Measurements from ENCODE around the gene TSPY1. TPM values are rescaled to one million over a fixed set of nuclear protein-coding genes. Genes with fewer than 3 reads are reported as not detected.
"Not testable (repeated sequence)": the region's sequence is repeated elsewhere in the genome, so short reads cannot be mapped to it uniquely, and the experiment has no call there.

TSPY1 gene, protein sequence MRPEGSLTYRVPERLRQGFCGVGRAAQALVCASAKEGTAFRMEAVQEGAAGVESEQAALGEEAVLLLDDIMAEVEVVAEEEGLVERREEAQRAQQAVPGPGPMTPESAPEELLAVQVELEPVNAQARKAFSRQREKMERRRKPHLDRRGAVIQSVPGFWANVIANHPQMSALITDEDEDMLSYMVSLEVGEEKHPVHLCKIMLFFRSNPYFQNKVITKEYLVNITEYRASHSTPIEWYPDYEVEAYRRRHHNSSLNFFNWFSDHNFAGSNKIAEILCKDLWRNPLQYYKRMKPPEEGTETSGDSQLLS
- not detected for total RNA-seq
- not detected for polyA plus RNA-seq
- long read RNA-seq, donor 1, result 0 reads
- long read RNA-seq, donor 2, result 0 reads
- long read RNA-seq, donor 3, result 0 reads
- long read RNA-seq, donor 4, result 0 reads
- long read RNA-seq, donor 5, result 0 reads
- long read RNA-seq, donor 6, result 0 reads
- long read RNA-seq, donor 7, result 0 reads
- long read RNA-seq, donor 8, result 0 reads
- long read RNA-seq, donor 9, result 0 reads
- long read RNA-seq, donor 10, result 0 reads

DNA sequence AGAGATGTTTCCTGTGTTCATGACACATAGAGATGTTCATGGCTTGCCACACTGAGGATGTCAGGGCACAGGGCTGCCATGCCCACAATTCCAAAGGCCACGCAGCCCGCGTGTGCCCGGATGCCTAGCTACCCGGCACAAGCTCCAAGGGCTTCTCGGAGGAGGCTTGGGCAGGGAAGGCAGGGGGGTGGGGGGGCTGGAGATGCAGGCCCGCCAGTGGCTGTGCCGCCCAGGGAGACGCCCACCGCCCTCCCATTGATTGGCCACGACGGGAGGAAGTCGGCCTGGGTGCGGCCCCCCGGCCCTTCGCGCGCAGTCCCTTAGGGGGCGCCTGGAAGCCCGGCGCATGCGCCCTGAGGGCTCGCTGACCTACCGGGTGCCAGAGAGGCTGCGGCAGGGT, at the start of gene TSPY1:
Gene TSPY1 (plus strand): TSS at position 301 of the 400 bp plus-strand sequence. CDS start 46 bp downstream, at position 347.
- WGBS, result 92% methylated on average over 19 of the region's 25 CpGs

DNA sequence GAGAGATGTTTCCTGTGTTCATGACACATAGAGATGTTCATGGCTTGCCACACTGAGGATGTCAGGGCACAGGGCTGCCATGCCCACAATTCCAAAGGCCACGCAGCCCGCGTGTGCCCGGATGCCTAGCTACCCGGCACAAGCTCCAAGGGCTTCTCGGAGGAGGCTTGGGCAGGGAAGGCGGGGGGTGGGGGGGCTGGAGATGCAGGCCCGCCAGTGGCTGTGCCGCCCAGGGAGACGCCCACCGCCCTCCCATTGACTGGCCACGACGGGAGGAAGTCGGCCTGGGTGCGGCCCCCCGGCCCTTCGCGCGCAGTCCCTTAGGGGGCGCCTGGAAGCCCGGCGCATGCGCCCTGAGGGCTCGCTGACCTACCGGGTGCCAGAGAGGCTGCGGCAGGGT, 20.2 kb downstream of the TSPY1 start, which contains the start of gene TSPY9:
Gene TSPY9 (plus strand): TSS at position 301 of the 400 bp plus-strand sequence. CDS start 46 bp downstream, at position 347.
- not testable (repeated sequence) for H3K4me3 ChIP-seq (ENCODE audit: low read length in 2 of 2); H3K4me1 ChIP-seq (ENCODE audit: control insufficient read depth in 2 of 2, insufficient read depth in 2 of 2, low read length in 2 of 2); H3K27me3 ChIP-seq (ENCODE audit: control insufficient read depth in 2 of 2, insufficient read depth in 1 of 2, low read length in 1 of 2); H3K36me3 ChIP-seq (ENCODE audit: control insufficient read depth in 2 of 2, insufficient read depth in 2 of 2, low read length in 1 of 2); H3K27ac ChIP-seq (ENCODE audit: low read depth in 1 of 2, low read length in 1 of 2); H3K9me3 ChIP-seq (ENCODE audit: control insufficient read depth in 2 of 2, insufficient read depth in 1 of 2, low read length in 1 of 2); DNase-seq (ENCODE audit: low read depth in 6 of 9, low spot score in 9 of 9)
- WGBS, result no CpG with 5 or more reads among the region's 26 CpGs

More for the DNA sequence above, at the start of gene TSPY1:
- H3K36me3 ChIP-seq (ENCODE audit: control insufficient read depth in 2 of 2, insufficient read depth in 2 of 2, low read length in 1 of 2); H3K4me3 ChIP-seq (ENCODE audit: low read length in 2 of 2); H3K4me1 ChIP-seq (ENCODE audit: control insufficient read depth in 2 of 2, insufficient read depth in 2 of 2, low read length in 2 of 2); DNase-seq (ENCODE audit: low read depth in 6 of 9, low spot score in 9 of 9); H3K27me3 ChIP-seq (ENCODE audit: control insufficient read depth in 2 of 2, insufficient read depth in 1 of 2, low read length in 1 of 2); H3K9me3 ChIP-seq (ENCODE audit: control insufficient read depth in 2 of 2, insufficient read depth in 1 of 2, low read length in 1 of 2); H3K27ac ChIP-seq (ENCODE audit: low read depth in 1 of 2, low read length in 1 of 2): not testable (repeated sequence)

DNA sequence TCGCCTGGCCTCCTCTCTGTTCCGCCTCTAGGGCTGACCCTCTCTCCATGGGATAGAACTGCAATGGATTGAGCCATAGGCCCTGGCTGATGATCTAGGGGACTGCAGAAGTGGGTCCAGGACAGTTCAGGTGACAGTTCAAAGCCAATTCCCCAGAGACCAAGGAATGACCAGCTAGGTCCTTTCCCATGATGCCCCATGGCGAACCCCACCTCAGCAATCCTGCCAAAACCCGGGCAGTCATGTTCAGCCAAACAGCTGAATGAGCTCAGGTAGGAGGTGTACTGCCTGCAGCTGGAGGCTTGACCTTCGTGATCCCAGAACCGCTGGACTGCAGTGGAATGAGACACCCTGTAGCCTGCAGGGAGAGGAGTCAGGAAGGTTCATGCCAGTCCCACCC, 37.6 kb downstream of the TSPY1 start:
- H3K36me3 ChIP-seq (ENCODE audit: control insufficient read depth in 2 of 2, insufficient read depth in 2 of 2, low read length in 1 of 2); H3K27me3 ChIP-seq (ENCODE audit: control insufficient read depth in 2 of 2, insufficient read depth in 1 of 2, low read length in 1 of 2); H3K4me1 ChIP-seq (ENCODE audit: control insufficient read depth in 2 of 2, insufficient read depth in 2 of 2, low read length in 2 of 2); DNase-seq (ENCODE audit: low read depth in 6 of 9, low spot score in 9 of 9); H3K27ac ChIP-seq (ENCODE audit: low read depth in 1 of 2, low read length in 1 of 2); H3K4me3 ChIP-seq (ENCODE audit: low read length in 2 of 2); H3K9me3 ChIP-seq (ENCODE audit: control insufficient read depth in 2 of 2, insufficient read depth in 1 of 2, low read length in 1 of 2): not testable (repeated sequence)
- 82% methylated on average over 2 of the region's 6 CpGs for WGBS

DNA sequence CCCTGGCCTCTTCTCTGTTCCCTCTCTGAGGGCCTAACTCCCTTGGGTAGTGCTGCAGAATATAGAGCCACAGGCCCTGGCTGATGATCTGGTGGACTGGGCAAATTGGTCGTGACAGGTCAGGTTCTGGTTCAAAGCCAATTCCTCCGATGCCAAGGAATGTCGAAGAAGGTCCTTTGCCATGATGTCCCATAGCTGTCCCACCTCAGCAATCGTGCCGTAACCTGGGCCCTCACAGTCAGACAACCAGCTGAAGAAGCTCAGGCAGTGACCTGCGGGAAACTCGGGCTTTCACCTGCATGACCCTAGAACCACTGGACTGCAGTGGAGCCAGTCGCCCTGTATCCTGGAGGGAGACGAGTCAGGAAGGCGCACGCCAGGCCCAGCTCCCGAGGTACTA, 49.5 kb downstream of the TSPY1 start:
- not testable (repeated sequence) for H3K27ac ChIP-seq (ENCODE audit: low read depth in 1 of 2, low read length in 1 of 2); DNase-seq (ENCODE audit: low read depth in 6 of 9, low spot score in 9 of 9); H3K27me3 ChIP-seq (ENCODE audit: control insufficient read depth in 2 of 2, insufficient read depth in 1 of 2, low read length in 1 of 2); H3K4me1 ChIP-seq (ENCODE audit: control insufficient read depth in 2 of 2, insufficient read depth in 2 of 2, low read length in 2 of 2); H3K9me3 ChIP-seq (ENCODE audit: control insufficient read depth in 2 of 2, insufficient read depth in 1 of 2, low read length in 1 of 2); H3K4me3 ChIP-seq (ENCODE audit: low read length in 2 of 2); H3K36me3 ChIP-seq (ENCODE audit: control insufficient read depth in 2 of 2, insufficient read depth in 2 of 2, low read length in 1 of 2)
- 84% methylated on average over 7 of the region's 12 CpGs for WGBS

Other genes with a start within 250 kb of the TSPY1 start
- not detected for gene TSPY4, start 129.5 kb upstream of the TSPY1 start, total RNA-seq
- not detected for gene TSPY4, start 129.5 kb upstream of the TSPY1 start, polyA plus RNA-seq
- not detected for gene TSPY8, start 109.2 kb upstream of the TSPY1 start, total RNA-seq
- gene TSPY8, start 109.2 kb upstream of the TSPY1 start, polyA plus RNA-seq, result not detected
- gene TSPY3, start 68.5 kb upstream of the TSPY1 start, total RNA-seq, result not detected
- gene TSPY3, start 68.5 kb upstream of the TSPY1 start, polyA plus RNA-seq, result not detected
- not detected for gene TSPY9, start 20.3 kb downstream of the TSPY1 start, total RNA-seq
- gene TSPY9, start 20.3 kb downstream of the TSPY1 start, polyA plus RNA-seq, result not detected
- not detected for gene TSPY10, start 60.9 kb downstream of the TSPY1 start, total RNA-seq
- not detected for gene TSPY10, start 60.9 kb downstream of the TSPY1 start, polyA plus RNA-seq

Measured in thymus (tissue), 14 donors.